IMR-90 (cell line): ENCODE measurements around the gene PRSS56.

ENCODE experiments used
- CHD1 ChIP-seq: IDR thresholded peaks from 2 replicates; pipeline ENCODE4 v1.6.1; 2012; ENCODE audit warnings: low read depth, low read length, improper control_type of control experiment
- MXI1 ChIP-seq: IDR thresholded peaks from 2 replicates; pipeline ENCODE4 v1.6.1; 2012; ENCODE audit warnings: low read depth, mild to moderate bottlenecking, low read length, moderate library complexity, borderline replicate concordance
- NFE2L2 ChIP-seq: fragments of 150-350 bp; IDR thresholded peaks from 2 replicates; pipeline ENCODE4 v1.6.1; 2016; ENCODE audit warnings: low read depth, mild to moderate bottlenecking, low read length
- POLR2A ChIP-seq: IDR thresholded peaks from 2 replicates; pipeline ENCODE4 v1.6.1; 2012; ENCODE audit warnings: mild to moderate bottlenecking, low read depth, low read length
- RAD21 ChIP-seq: IDR thresholded peaks from 2 replicates; pipeline ENCODE4 v1.6.1; 2012; ENCODE audit warnings: low read length, improper control_type of control experiment
- RFX5 ChIP-seq: IDR thresholded peaks from 2 replicates; pipeline ENCODE4 v1.8.0; 2012; ENCODE audit warnings: low read depth, mild to moderate bottlenecking, low read length, moderate library complexity
- TF ChIP-seq, protein P1 (sequence below): conservative IDR thresholded peaks from 2 replicates; pipeline ENCODE4 v1.5.1; 2012; ENCODE audit warnings: mild to moderate bottlenecking, low read depth, low read length, improper control_type of control experiment

- TF ChIP-seq RFX5 = no peak
- TF ChIP-seq, protein P1, sequence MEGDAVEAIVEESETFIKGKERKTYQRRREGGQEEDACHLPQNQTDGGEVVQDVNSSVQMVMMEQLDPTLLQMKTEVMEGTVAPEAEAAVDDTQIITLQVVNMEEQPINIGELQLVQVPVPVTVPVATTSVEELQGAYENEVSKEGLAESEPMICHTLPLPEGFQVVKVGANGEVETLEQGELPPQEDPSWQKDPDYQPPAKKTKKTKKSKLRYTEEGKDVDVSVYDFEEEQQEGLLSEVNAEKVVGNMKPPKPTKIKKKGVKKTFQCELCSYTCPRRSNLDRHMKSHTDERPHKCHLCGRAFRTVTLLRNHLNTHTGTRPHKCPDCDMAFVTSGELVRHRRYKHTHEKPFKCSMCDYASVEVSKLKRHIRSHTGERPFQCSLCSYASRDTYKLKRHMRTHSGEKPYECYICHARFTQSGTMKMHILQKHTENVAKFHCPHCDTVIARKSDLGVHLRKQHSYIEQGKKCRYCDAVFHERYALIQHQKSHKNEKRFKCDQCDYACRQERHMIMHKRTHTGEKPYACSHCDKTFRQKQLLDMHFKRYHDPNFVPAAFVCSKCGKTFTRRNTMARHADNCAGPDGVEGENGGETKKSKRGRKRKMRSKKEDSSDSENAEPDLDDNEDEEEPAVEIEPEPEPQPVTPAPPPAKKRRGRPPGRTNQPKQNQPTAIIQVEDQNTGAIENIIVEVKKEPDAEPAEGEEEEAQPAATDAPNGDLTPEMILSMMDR = no peak
- TF ChIP-seq POLR2A = no peak
- TF ChIP-seq CHD1 = no peak
- no peak for TF ChIP-seq MXI1
- TF ChIP-seq RAD21 = no peak
- TF ChIP-seq NFE2L2 = no peak
These were observed 23.5 kb upstream of the PRSS56 start for GRCh38 chr2:232496501-232497270.
